GM18508 (cell line): ENCODE measurements around the gene UXS1.

Experiments
- ATAC-seq: cut with Tn5 transposase; IDR thresholded peaks from one replicate; pipeline ENCODE4 v1.9.1; 2021; ENCODE audit warnings: moderate number of reproducible peaks; ENCODE audit not compliant: insufficient read depth, unreplicated experiment

The UXS1 gene

GRCh38 chr2:106113361-106113966, 80.6 kb downstream of the UXS1 start:
- ATAC-seq: no peak

- ATAC-seq: no peak
These were observed 82.1 kb downstream of the UXS1 start for GRCh38 chr2:106111882-106112571.

GRCh38 chr2:106109675-106110424, 84.3 kb downstream of the UXS1 start:
- ATAC-seq: no peak

- no peak for ATAC-seq
These were observed 85.3 kb downstream of the UXS1 start for GRCh38 chr2:106108791-106109190.

- no peak for ATAC-seq
These were observed 85.8 kb downstream of the UXS1 start for GRCh38 chr2:106108351-106108750.

- peak; percentile 59 for ATAC-seq
These were observed 86.5 kb downstream of the UXS1 start for GRCh38 chr2:106107509-106108131.

- peak; percentile 45 for ATAC-seq
These were observed 87.2 kb downstream of the UXS1 start for GRCh38 chr2:106106622-106107508.

- ATAC-seq: no peak
These were observed 88.8 kb downstream of the UXS1 start for GRCh38 chr2:106105151-106105922.

GRCh38 chr2:106104332-106105062, 89.6 kb downstream of the UXS1 start:
- ATAC-seq: no peak

GRCh38 chr2:106099691-106100090, 94.4 kb downstream of the UXS1 start:
- no peak for ATAC-seq

- ATAC-seq: no peak
These were observed 95.4 kb downstream of the UXS1 start for GRCh38 chr2:106098664-106099063.

- ATAC-seq: no peak
These were observed 96.0 kb downstream of the UXS1 start for GRCh38 chr2:106098081-106098480.

- ATAC-seq: no peak
These were observed 96.8 kb downstream of the UXS1 start for GRCh38 chr2:106097038-106098000.

- ATAC-seq: no peak
These were observed 97.6 kb downstream of the UXS1 start for GRCh38 chr2:106096299-106097037.

- ATAC-seq: no peak
These were observed 98.4 kb downstream of the UXS1 start for GRCh38 chr2:106095478-106096298.
